ENCODE data around the gene FAM13A.

The FAM13A gene

DNA sequence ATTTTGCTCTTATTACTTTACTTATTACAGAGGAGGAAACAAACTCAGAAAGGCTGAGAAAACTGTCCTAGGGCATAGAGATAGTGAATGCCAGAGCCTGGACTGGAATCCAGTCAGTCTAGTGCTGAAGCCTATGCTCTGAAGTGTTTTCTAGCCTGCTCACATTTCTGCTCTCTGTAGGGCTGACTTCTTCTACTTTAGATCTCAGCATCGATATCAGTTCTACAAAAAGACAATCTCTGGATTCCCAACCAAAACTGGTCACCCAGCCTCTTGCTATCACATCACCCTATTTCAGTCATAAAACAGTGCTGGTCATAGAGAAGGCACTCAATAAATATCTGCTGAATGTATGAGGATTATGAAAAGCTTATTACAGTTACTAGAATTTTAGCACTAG lies 87.2 kb downstream of the FAM13A start:
- TF ChIP-seq, protein P1, sequence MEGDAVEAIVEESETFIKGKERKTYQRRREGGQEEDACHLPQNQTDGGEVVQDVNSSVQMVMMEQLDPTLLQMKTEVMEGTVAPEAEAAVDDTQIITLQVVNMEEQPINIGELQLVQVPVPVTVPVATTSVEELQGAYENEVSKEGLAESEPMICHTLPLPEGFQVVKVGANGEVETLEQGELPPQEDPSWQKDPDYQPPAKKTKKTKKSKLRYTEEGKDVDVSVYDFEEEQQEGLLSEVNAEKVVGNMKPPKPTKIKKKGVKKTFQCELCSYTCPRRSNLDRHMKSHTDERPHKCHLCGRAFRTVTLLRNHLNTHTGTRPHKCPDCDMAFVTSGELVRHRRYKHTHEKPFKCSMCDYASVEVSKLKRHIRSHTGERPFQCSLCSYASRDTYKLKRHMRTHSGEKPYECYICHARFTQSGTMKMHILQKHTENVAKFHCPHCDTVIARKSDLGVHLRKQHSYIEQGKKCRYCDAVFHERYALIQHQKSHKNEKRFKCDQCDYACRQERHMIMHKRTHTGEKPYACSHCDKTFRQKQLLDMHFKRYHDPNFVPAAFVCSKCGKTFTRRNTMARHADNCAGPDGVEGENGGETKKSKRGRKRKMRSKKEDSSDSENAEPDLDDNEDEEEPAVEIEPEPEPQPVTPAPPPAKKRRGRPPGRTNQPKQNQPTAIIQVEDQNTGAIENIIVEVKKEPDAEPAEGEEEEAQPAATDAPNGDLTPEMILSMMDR (conservative IDR thresholded peaks at IDR 0.05), result no peak
- no peak overlapping the region for H3K27ac ChIP-seq

DNA sequence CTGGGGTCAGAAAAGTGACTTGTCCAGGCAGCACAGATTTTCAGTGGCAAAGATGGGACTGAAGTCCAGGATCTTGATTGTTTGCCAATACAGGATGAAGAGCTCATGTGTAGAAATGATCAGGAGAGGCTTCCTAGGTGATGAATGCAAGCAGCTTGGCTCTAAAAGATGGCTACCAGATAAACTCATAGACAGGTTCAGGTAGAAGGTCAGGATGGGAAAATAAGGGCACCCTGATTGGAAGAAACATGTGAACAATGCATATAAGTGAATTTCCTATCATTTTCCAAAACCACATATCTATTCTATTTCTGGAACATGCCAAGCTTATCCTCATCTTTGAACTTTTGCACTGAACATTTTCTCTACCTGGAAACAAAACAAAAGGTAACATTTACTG lies 87.7 kb downstream of the FAM13A start:
- TF ChIP-seq, protein P1 (conservative IDR thresholded peaks at IDR 0.05), result no peak
- H3K27ac ChIP-seq, result no peak overlapping the region

DNA sequence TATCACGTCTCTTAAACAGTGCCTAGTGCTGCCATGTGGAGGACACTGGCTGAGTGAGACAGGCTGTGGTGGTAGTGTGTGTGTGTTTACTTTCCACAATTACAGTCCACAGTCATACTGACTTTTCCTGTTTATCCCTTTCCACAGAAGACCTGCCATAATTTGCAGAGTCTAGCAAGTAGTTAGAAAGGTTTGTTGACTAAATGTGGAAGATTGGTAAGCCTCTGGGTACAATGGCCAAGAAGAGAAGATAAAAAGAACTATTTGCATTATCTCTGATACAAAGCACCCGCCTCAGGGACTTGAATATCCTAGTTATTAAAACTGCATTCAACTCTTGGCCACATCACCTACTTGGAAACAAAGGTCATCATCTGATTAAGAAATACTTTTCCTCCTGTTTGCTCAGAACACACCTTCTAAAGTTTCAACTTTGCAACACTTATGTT lies 89.1 kb downstream of the FAM13A start:
- TF ChIP-seq, protein P1 (conservative IDR thresholded peaks at IDR 0.05), result 0 out of 2 replicates have a peak, but pooled peaks have one; percentile 10
- H3K27ac ChIP-seq, result peak overlapping the region; percentile 48

DNA sequence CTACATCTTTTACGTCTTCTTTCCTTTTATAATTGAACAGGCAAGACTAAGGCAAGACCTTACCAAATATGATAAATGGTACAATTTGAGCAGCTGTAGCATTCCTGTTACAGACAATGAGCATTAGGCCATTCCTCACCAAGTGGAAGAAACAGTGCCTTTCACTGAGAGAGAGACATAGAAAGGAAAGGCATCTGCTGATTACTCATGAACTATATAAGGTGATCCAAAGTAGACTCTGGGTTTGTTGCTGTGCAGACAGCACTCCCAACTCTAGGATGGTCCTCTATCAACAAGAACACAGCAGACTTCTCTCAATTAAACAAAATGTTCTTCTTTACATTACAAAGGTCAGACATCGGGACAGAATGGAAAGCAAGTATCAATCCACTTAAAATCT lies 91.9 kb downstream of the FAM13A start:
- no peak overlapping the region for H3K27ac ChIP-seq
- TF ChIP-seq, protein P1 (conservative IDR thresholded peaks at IDR 0.05), result no peak

DNA sequence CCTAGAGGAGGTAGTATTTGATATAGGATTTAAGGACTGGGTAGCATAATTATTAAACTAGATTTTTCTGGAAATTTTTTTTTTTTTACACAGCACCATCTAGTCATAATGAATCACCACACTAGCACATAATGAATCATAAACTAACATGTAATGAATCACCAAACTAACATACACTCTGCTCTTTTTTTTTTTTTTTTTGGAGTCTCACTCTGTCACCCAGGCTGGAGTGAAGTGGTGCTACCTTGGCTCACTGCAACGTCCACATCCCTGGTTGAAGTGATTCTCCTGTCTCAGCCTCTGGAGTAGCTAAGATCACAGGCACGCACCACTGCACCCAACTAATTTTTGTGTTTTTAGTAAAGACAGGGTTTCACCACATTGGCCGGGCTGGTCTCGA lies 92.5 kb downstream of the FAM13A start:
- no peak overlapping the region for H3K27ac ChIP-seq
- TF ChIP-seq, protein P1 (conservative IDR thresholded peaks at IDR 0.05), result no peak

DNA sequence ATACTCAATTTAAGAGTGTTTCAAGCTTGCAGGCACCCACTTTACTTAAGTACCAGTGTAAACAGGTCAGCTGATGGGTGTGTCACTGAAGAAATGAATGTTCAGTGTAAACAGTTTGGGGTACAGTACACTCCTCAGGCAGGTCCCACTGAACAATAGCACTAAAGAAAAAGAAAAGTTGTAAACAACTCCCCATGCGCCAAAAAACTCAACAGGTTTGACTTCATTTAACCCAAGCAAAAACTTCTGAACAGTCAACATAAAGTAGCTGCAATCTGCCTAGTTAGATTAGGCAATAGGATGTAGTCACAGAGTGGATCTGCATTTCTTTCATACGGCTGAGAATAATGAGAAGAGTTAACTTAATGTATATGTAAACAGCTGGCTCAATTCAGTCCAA lies 93.2 kb downstream of the FAM13A start:
- TF ChIP-seq, protein P1 (conservative IDR thresholded peaks at IDR 0.05), result no peak
- H3K27ac ChIP-seq, result no peak overlapping the region

DNA sequence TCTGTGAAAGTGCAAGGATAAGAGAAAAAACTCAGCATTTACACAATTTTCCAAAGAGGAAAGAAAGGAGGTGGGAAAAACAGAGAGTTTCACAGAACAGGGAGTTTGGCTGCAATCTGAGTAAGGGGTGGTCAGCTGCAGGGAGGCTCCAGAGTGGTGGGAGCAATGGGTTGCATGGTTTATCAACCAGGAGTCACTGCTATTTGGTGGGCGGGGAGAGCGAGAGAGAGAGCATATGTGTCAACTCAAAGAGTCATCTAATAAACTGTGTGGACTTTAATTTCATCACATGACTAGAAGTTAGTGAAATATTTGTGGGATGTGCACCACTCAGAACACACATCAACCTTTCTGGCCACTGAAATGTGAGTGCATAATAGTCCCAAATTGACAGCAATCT lies 94.6 kb downstream of the FAM13A start:
- H3K27ac ChIP-seq, result no peak overlapping the region
- TF ChIP-seq, protein P1 (conservative IDR thresholded peaks at IDR 0.05), result no peak
